Endothelial cell of umbilical vein (primary cell): Measurements from ENCODE around the gene STK11IP. TPM values are rescaled to one million over a fixed set of nuclear protein-coding genes. Genes with fewer than 3 reads are reported as not detected.

ENCODE experiments used
- BruUV-seq: library from RNA; stranded (reverse); fragments of 400-500 nt; replicated peaks from 2 replicates; lab custom pipeline; 2021; lab: Mats Ljungman, UMichigan
- CTCF ChIA-PET: fragments of 300-600, 350-600 bp; sonication (Branson Sonifier 250); formaldehyde crosslinking; loops from one replicate; lab custom pipeline; 2021; ENCODE audit warnings: antibody characterized with exemption, inconsistent platforms; lab: Charles Lee
- POLR2A ChIA-PET: fragments of 300-600, 350-600 bp; sonication (Branson Sonifier 250); formaldehyde crosslinking; loops from one replicate; lab custom pipeline; 2021; ENCODE audit warnings: antibody characterized with exemption, inconsistent platforms; lab: Charles Lee
- DNase-seq: peaks from one replicate; pipeline ENCODE4 v3.0.0-alpha.2; 2011; ENCODE audit warnings: low read depth, low spot score
- FAIRE-seq: peaks from 2 replicates; lab custom pipeline; 2011; peaks lifted over from hg19 to GRCh38; lab: Jason Lieb, UNC
- H2AFZ ChIP-seq: 2 replicates; pipeline ENCODE4 v1.6.0; 2012; ENCODE audit warnings: low read depth, low read length, control low read depth, inconsistent platforms
- H3K27ac ChIP-seq: 2 replicates; pipeline ENCODE4 v1.5.1; 2011; ENCODE audit warnings: low read depth, mild to moderate bottlenecking, control low read depth, low read length, moderate library complexity; ENCODE audit not compliant: insufficient read depth
- H3K27me3 ChIP-seq, 2 experiments: 2 replicates each; pipeline versions ENCODE4 v1.6.0 to v1.6.1; 2011; ENCODE audit warnings: low read length in 2 of 2, mixed read lengths in 1 of 2; ENCODE audit not compliant: control insufficient read depth in 2 of 2, insufficient read depth in 2 of 2
- H3K36me3 ChIP-seq, 2 experiments: 2 replicates in 1 of 2; 3 replicates in 1 of 2; pipeline ENCODE4 v1.5.1; 2011; ENCODE audit warnings: low read length in 2 of 2, mild to moderate bottlenecking in 1 of 2, moderate library complexity in 1 of 2; ENCODE audit not compliant: control insufficient read depth in 2 of 2, insufficient read depth in 2 of 2; ENCODE audit errors: extremely low read depth in 1 of 2
- H3K4me1 ChIP-seq: 3 replicates; pipeline ENCODE4 v1.5.1; 2011; ENCODE audit warnings: mild to moderate bottlenecking, low read length; ENCODE audit not compliant: control insufficient read depth, insufficient read depth; ENCODE audit errors: extremely low read depth
- H3K4me2 ChIP-seq: 2 replicates; pipeline ENCODE4 v1.6.1; 2011; ENCODE audit warnings: low read length, control low read depth, mixed read lengths; ENCODE audit not compliant: insufficient read depth
- H3K4me3 ChIP-seq, 3 experiments: fragments of 200-600 bp in 1 of 3; sonication (generic), shearing (Covaris generic) in 1 of 3; replicated peaks in 1 of 3; 2 replicates each; pipeline ENCODE4 v1.5.1; 2011 to 2016; ENCODE audit warnings: control low read depth in 3 of 3, low read length in 3 of 3, mild to moderate bottlenecking in 2 of 3, inconsistent platforms in 1 of 3, low read depth in 1 of 3, moderate library complexity in 1 of 3; ENCODE audit not compliant: insufficient read depth in 1 of 3
- H3K79me2 ChIP-seq: 2 replicates; pipeline ENCODE4 v1.6.0; 2012; ENCODE audit warnings: low read length, inconsistent platforms; ENCODE audit not compliant: control insufficient read depth, insufficient read depth
- H3K9ac ChIP-seq: replicated peaks from 2 replicates; pipeline ENCODE3; 2011; ENCODE audit warnings: low read length, control low read depth; ENCODE audit not compliant: insufficient read depth; ENCODE audit errors: extremely low read depth
- H3K9me1 ChIP-seq: replicated peaks from 3 replicates; pipeline ENCODE4 v1.6.0; 2011; ENCODE audit warnings: mild to moderate bottlenecking, low read length; ENCODE audit not compliant: control insufficient read depth, insufficient read depth; ENCODE audit errors: extremely low read depth
- H3K9me3 ChIP-seq: replicated peaks from 2 replicates; pipeline ENCODE4 v1.5.1; 2012; ENCODE audit warnings: low read length, inconsistent platforms; ENCODE audit not compliant: control insufficient read depth, insufficient read depth
- H4K20me1 ChIP-seq: replicated peaks from 2 replicates; pipeline ENCODE3; 2011; ENCODE audit warnings: mild to moderate bottlenecking, low read length; ENCODE audit not compliant: control insufficient read depth, insufficient read depth; ENCODE audit errors: extremely low read depth
- EZH2 ChIP-seq: IDR thresholded peaks from 2 replicates; pipeline ENCODE4 v1.6.1; 2012; ENCODE audit warnings: borderline replicate concordance, low read depth, mild to moderate bottlenecking, moderate library complexity, low read length, inconsistent platforms; ENCODE audit not compliant: severe bottlenecking
- FOS ChIP-seq: IDR thresholded peaks from 2 replicates; pipeline ENCODE4 v1.6.1; 2011; ENCODE audit warnings: mild to moderate bottlenecking, low read length, moderate library complexity, borderline replicate concordance; ENCODE audit not compliant: insufficient read depth
- GATA2 ChIP-seq: IDR thresholded peaks from 2 replicates; pipeline ENCODE4 v1.7.0; 2011; ENCODE audit warnings: low read depth, mild to moderate bottlenecking, moderate library complexity, mixed read lengths, low read length; ENCODE audit not compliant: insufficient read length, insufficient read depth
- JUN ChIP-seq: IDR thresholded peaks from 2 replicates; pipeline ENCODE4 v1.6.1; 2011; ENCODE audit warnings: borderline replicate concordance, low read depth; ENCODE audit not compliant: insufficient read length, insufficient read depth
- MAX ChIP-seq: IDR thresholded peaks from 2 replicates; pipeline ENCODE4 v1.6.1; 2011; ENCODE audit not compliant: insufficient read depth, insufficient read length
- MYC ChIP-seq: IDR thresholded peaks from one replicate; pipeline ENCODE4 v1.6.1; 2011; ENCODE audit warnings: mild to moderate bottlenecking, low read depth, low read length
- POLR2A ChIP-seq: IDR thresholded peaks from 2 replicates; pipeline ENCODE4 v1.6.1; 2012; ENCODE audit warnings: low read depth, mild to moderate bottlenecking, control low read depth, low read length
- POLR2AphosphoS5 ChIP-seq: IDR thresholded peaks from 2 replicates; pipeline ENCODE4 v1.6.1; 2012; ENCODE audit warnings: low read depth, mild to moderate bottlenecking, control low read depth, low read length, moderate library complexity; ENCODE audit not compliant: insufficient read depth
- dilution Hi-C: fragments of 300-500 bp; cut with MboI; formaldehyde crosslinking; loops from one replicate; pipeline ENCODE4 v1.15.0; 2019; ENCODE audit warnings: low sequenced_read_pairs; ENCODE audit not compliant: extremely low pct_ligation_motif_present
- intact Hi-C: fragments of 100-400 bp; cut with micrococcal nuclease; formaldehyde crosslinking; loops from one replicate; pipeline ENCODE4 v1.10.0; 2022
- polyA plus RNA-seq, 4 experiments: library from polyadenylated mRNA; depleted of rRNA in 3 of 4; stranded (reverse) in 3 of 4; unstranded in 1 of 4; fragments of >200 nt; gene quantifications; 2 replicates each; pipeline versions ENCODE4 v1.2.1 to v1.2.3, GENCODE V29; 2011 to 2012; ENCODE audit warnings: missing spikeins in 1 of 4
- total RNA-seq: library from RNA; stranded (reverse); gene quantifications from 2 replicates; pipeline ENCODE4 v1.2.3, GENCODE V29; 2021
- TF ChIP-seq, protein P1 (sequence below), 2 donors: IDR thresholded peaks; 1 replicate in 1 of 2; 2 replicates in 1 of 2; pipeline ENCODE4 v1.5.1; 2011; ENCODE audit warnings: low read length in 2 of 2, mild to moderate bottlenecking in 2 of 2, moderate library complexity in 2 of 2, control low read depth in 1 of 2, inconsistent platforms in 1 of 2, low read depth in 1 of 2; ENCODE audit not compliant: insufficient read depth in 1 of 2; ENCODE audit errors: extremely low read depth in 1 of 2

The STK11IP gene
- total and polyA plus RNA-seq, 2 donors (not counting 3 experiments of a cell fraction or from before 2014, with no cell fraction given): 17.7 to 19.2 TPM

GRCh38 chr2:219636144-219636915, 38.7 kb downstream of the STK11IP start:
- intact Hi-C loops: no loop called here
- dilution Hi-C loops: no loop called here
- FAIRE-seq: no peak

More at GRCh38 chr2:219636144-219636915, 38.7 kb downstream of the STK11IP start:
- Histone ChIP-seq H3K4me1 (no peaks in the 10 kb centered on the region), H4K20me1 (no peaks in the 10 kb centered on the region), H3K9me1 (no peaks in the 10 kb centered on the region), H3K4me3 (no peak overlapping the region), H3K79me2 (no peaks in the 10 kb centered on the region), H3K4me2 (no peak overlapping the region), H3K9ac (no peak overlapping the region), H3K36me3 (no peaks in the 10 kb centered on the region), H2AFZ (no peak overlapping the region), H3K27me3 (no peaks in the 10 kb centered on the region), H3K27ac (no peak overlapping the region), H3K9me3 (no peaks in the 10 kb centered on the region)
- ChIA-PET POLR2A (no interaction called here), CTCF (no interaction called here)
- TF ChIP-seq JUN (no peak), GATA2 (no peak), EZH2 (no peak), POLR2AphosphoS5 (no peak), MYC (no peak), FOS (no peak), POLR2A (no peak), MAX (no peak)
- TF ChIP-seq, protein P1, sequence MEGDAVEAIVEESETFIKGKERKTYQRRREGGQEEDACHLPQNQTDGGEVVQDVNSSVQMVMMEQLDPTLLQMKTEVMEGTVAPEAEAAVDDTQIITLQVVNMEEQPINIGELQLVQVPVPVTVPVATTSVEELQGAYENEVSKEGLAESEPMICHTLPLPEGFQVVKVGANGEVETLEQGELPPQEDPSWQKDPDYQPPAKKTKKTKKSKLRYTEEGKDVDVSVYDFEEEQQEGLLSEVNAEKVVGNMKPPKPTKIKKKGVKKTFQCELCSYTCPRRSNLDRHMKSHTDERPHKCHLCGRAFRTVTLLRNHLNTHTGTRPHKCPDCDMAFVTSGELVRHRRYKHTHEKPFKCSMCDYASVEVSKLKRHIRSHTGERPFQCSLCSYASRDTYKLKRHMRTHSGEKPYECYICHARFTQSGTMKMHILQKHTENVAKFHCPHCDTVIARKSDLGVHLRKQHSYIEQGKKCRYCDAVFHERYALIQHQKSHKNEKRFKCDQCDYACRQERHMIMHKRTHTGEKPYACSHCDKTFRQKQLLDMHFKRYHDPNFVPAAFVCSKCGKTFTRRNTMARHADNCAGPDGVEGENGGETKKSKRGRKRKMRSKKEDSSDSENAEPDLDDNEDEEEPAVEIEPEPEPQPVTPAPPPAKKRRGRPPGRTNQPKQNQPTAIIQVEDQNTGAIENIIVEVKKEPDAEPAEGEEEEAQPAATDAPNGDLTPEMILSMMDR (IDR thresholded peaks at IDR 0.05; ENCODE audit: extremely low read depth in 1 of 2, insufficient read depth in 1 of 2, low read depth in 1 of 2, low read length in 2 of 2): no peak
- no peak for DNase-seq
- BruUV-seq: no TSS peak
